Stimulated activated CD4-positive, alpha-beta T cell treated with anti-CD3 and anti-CD28 coated beads, Interleukin-15, amount 100 ng/mL, for 48 hours (primary cell): ENCODE results near the gene COL24A1.
"Not testable (repeated sequence)": the region's sequence is repeated elsewhere in the genome, so short reads cannot be mapped to it uniquely, and the experiment has no call there.

ENCODE experiments used
- DNase-seq, 2 donors: peaks; one replicate each; pipeline ENCODE4 v3.0.0-alpha.2; 2020; ENCODE audit warnings: low read depth in 2 of 2

COL24A1 gene

DNA sequence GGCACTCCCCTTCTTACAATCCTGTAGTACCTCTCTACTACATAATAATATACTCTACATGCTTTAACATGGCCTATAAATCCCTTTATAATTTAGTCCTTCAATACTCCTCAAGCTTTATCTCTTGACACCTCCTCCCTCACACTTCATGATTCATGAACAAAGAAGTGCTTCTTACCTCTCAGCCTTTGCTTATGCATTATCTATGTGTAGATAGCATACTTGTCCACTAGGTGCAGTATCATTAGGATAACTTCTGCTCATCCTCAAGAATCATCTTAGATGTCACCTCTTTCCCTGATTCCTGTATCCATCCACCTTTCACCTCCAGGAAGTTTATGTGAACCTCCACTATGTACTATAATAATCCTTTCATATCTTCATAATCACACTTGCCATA lies 74.4 kb downstream of the COL24A1 start:
- no peak for DNase-seq

- DNase-seq: not testable (repeated sequence)
These were observed 84.1 kb downstream of the COL24A1 start for GRCh38 chr1:86072474-86072873.

GRCh38 chr1:86071870-86072269 lies 84.7 kb downstream of the COL24A1 start:
- DNase-seq: not testable (repeated sequence)

GRCh38 chr1:86069757-86070145 lies 86.8 kb downstream of the COL24A1 start:
- DNase-seq: no peak

DNA sequence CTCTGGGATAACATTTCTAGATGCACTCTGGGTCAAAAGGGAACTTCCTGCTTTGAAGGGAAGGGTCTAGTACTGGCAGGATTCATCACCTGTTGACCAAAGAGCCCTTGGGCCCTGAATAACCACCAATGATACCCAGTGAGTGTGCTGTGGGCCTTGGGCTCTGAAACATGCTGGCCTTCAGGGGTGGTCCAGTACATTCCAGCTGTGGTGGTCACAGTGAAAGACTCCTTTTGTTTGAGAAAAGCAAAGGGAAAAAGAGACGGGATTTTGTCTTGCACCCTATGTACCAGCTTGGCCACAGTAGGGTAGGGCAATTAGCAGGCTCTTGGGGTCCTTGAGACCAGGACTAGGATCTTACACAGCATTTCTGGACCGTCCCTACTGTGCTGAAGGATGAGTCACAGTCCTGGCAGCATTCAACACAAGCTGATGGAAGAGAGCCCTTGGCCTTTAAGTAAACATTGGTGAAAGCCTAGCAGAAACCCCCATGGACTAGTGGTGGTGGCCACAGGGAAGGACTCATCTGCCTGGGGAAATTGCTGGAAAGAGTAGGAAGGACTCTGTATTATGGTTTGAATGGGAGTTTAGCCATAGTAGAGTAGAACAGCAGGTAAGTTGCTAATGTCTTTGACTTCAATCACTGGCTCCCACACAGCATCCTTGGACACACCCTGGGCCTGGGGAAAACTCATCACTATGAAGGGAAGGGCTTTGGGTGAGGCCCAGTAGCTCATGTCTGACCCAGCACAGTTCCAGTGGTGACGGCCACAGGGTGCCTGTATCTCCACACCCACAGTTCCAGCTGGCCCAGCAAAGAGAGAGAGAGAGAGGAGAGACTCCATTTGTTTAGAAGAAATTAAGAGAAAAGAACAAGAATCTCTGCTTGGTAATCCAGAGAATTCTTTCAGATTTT lies 87.5 kb downstream of the COL24A1 start:
- DNase-seq: no peak

- DNase-seq: no peak
These were observed 88.3 kb downstream of the COL24A1 start for GRCh38 chr1:86068271-86068721.

- DNase-seq: no peak
These were observed 88.9 kb downstream of the COL24A1 start for GRCh38 chr1:86067626-86068025.

DNA sequence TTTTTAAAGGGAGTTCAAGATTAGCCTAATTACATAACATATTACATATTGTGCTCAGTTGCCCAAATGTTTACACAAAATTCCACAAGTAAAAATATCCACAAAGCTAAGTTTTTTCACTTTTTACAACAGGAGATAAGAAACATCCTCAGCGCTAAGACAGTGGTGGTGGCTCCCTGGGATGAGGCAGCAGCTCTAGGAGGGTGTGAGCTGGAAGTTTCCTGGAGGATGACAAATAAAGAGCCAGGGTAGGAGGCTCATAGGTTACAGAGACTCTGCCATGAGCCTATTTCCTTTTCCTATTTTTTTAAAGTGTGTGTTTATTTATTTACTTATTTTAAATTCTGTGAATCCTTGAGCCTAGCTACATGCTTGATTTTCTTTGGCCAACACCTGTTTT lies 91.7 kb downstream of the COL24A1 start:
- no peak for DNase-seq

GRCh38 chr1:86063721-86064120 lies 92.9 kb downstream of the COL24A1 start:
- no peak for DNase-seq

- DNase-seq: no peak
These were observed 94.1 kb downstream of the COL24A1 start for GRCh38 chr1:86062453-86062852.

GRCh38 chr1:86061551-86061990 lies 95.0 kb downstream of the COL24A1 start:
- DNase-seq: no peak

GRCh38 chr1:86054396-86054795 lies 102.2 kb downstream of the COL24A1 start:
- DNase-seq: no peak

GRCh38 chr1:86052948-86053698 lies 103.4 kb downstream of the COL24A1 start:
- DNase-seq: no peak

DNA sequence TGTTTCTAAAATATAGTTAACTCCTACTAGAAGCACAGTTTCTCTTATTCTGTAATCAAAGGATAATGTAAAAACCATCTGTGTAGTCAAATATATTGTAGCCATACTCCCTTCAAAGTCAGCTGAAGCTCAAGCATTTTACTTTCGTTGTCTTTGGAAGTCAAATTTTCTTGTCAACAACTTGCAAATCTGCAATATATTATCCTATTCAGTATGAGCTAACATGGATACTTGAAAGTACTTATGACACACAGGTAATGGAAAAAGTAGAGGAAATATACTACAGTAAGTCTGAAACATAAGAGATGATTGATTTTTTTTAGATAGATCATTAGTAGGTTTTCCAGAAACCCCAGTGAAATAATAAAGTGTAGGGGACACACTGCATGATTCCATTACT lies 121.5 kb downstream of the COL24A1 start:
- DNase-seq: no peak

DNA sequence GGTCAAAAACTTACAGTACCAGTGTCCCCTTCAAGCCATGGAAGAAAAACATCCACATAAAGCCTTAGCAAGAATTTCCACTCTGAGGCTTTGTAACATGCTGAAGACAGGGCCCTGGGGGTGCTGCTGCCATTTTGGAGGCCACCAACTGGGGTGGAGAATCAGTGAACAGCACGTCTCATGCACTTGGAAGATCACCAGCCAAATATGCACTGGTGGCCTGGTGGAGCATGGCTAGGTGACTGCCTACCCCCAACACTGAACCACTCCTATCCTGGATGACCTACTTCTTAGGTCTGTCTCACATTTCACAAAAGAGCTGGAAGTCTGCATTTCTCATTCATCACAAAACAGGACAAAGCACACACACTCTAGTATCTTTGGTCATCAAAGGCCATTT lies 126.4 kb downstream of the COL24A1 start:
- no peak for DNase-seq

- no peak for DNase-seq
These were observed 138.2 kb downstream of the COL24A1 start for GRCh38 chr1:86018283-86018923.

GRCh38 chr1:86016076-86016759 lies 140.4 kb downstream of the COL24A1 start:
- no peak for DNase-seq

DNA sequence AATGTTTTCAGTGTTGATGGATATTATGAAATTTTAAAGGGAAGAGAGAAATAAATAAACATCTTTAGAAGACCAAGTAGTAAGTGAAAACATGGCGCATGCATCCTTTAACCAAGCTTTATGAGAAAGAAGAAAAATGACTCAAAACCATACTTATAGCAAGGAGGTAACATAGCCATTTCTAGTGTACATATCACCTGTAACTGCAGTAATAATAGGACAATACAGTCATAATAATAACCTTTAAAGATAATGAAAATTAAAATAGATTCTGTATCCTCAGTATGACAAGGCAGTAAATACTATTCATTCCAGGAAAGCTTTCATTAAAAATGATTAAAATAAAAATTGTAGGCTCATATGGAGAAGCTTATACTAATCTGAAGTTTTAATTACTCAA lies 141.2 kb downstream of the COL24A1 start:
- DNase-seq: no peak

GRCh38 chr1:86000601-86001000 lies 156.0 kb downstream of the COL24A1 start:
- DNase-seq: no peak

- no peak for DNase-seq
These were observed 158.3 kb downstream of the COL24A1 start for GRCh38 chr1:85998105-85998855.

- no peak for DNase-seq
These were observed 163.8 kb downstream of the COL24A1 start for GRCh38 chr1:85992791-85993190.
